OCI-M1 (cell line): ENCODE results near the gene KDELR3.
A peak's percentile ranks its signal among the peaks of the same experiment; 100 is the strongest.

Experiments
- DNase-seq: peaks from one replicate; lab custom pipeline; 2025; lab: John Stamatoyannopoulos, UW

Gene KDELR3

DNA sequence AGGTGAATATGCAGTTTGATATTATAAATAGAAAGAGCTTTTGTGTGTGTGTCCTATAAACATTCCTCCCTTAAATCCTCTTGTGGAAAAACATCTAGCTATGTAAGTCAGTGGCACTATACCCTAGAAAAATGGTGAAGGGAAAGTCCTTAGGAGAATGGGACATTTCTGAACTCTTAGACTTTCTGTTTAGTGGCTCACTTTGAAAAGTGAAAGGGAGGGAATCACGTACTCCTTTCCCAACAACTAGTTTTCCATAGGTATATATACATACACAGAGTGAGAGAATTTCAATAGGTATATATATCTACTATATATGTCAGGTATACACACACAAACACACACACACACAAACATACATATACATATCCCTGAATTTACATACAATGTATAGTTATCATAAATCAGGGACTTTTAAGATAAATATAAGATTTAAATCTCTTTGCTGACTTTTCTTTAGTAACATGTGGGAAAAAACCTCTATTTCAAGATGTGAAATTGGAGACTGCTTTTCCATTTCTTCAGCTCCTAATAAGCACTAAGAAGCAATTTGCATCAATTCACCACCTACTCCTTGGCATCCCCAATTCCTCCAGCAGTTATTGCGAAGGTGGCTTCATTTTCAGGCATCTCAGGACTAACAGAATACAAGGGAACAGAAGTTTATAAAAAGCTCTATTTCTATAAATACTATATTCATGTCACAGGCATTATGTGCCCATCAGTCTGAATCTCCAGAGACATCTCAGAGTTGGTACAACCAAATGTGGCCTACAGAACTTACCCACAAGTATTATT lies 51.8 kb downstream of the KDELR3 start:
- no peak for DNase-seq

DNA sequence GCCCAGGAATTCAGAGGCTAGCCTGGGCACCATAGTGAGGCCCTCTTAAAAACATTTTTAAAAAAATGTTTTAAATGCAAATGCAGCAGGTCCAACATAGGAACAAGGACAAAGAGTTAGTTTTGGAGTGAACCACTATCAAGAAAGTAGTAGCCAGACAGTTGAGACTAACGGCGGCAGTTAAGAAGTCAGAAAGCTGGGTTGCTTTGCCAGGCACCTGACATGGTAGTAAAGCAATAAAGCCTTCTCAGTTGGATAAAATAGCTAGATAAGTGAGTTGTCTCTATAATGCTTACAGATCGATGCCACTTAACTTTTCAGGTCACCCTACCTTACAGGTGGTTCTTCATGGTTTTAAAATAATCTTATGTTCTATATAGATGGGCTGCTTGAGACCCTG lies 55.1 kb downstream of the KDELR3 start:
- DNase-seq = no peak

DNA sequence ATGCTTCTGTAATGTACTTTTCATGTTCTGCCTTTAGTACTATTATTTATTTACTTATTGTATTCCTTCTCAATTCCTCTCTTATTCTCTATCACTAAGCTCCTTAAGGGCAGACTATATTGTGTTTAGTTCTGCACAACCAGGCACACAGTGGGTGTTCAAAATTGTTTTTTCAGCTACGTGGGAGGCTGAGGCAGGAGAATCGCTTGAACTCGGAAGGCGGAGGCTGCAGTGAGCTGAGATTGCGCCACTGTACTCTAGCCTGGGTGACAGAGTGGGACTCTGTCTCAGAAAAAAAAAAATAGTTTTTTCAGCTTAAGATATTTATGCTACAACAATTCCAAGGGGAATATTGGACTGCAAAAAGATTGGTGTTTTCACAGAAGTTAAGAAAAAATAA lies 55.6 kb downstream of the KDELR3 start:
- DNase-seq = no peak

DNA sequence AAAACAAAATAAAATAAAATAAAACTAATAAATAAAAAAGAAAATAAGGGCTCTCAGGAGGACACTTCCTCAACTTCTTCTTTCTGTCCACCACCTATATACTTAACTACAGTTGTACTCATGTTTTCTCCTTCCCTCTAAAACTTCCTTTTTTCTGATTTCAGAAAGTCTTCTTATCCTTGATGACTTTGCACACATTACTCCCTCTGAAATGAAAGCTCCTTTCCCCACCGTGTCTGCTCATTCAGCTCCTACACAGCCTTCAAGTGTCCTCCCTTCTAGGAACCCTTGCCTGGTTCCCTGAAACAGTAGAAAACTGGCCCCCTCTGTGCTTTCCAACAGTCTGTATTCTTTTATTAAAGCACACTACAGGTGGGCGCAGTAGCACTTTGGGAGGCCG lies 56.5 kb downstream of the KDELR3 start:
- DNase-seq = peak; percentile 73

DNA sequence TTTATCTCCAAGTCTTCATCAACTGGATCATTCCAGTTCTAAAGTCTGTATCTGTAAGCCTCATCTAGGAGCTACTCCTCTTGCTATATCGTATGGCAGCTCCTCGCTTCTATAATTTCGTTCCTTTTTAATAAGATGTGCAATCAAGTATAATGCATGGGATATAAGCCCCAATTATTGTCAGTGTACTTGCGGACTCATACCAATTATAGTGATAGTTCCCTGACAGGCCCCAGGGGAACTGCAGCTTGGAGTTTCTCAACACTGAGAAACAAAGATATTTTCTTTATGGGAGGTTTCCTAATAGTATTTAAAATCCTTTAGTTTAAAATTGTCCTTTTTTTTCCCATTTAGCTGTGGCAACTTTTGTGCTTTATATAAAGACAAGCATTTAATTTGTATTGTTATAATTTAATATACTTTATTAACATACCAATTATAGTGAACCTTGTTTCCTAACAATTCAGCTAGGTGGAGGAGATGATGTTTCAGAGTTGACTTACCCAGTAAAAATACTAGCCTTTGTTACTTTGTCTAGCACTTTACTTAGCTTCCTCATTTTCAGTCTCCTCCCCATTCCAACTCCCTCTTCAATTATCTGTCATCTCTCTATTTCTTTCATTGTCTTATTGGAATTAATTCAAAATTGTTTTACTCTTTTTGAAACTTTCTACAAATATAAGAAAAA lies 63.5 kb downstream of the KDELR3 start:
- DNase-seq = peak; percentile 65
